ENCODE measurements around the gene PRICKLE3.
"Not testable (repeated sequence)": the region's sequence is repeated elsewhere in the genome, so short reads cannot be mapped to it uniquely, and the experiment has no call there.

Gene PRICKLE3

GRCh38 chrX:49129427-49129826 lies 56.7 kb downstream of the PRICKLE3 start:
- DNase-seq (ENCODE audit: low read depth), result no peak
- TF ChIP-seq, protein P1, sequence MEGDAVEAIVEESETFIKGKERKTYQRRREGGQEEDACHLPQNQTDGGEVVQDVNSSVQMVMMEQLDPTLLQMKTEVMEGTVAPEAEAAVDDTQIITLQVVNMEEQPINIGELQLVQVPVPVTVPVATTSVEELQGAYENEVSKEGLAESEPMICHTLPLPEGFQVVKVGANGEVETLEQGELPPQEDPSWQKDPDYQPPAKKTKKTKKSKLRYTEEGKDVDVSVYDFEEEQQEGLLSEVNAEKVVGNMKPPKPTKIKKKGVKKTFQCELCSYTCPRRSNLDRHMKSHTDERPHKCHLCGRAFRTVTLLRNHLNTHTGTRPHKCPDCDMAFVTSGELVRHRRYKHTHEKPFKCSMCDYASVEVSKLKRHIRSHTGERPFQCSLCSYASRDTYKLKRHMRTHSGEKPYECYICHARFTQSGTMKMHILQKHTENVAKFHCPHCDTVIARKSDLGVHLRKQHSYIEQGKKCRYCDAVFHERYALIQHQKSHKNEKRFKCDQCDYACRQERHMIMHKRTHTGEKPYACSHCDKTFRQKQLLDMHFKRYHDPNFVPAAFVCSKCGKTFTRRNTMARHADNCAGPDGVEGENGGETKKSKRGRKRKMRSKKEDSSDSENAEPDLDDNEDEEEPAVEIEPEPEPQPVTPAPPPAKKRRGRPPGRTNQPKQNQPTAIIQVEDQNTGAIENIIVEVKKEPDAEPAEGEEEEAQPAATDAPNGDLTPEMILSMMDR (IDR thresholded peaks at IDR 0.05; ENCODE audit: control insufficient read depth, extremely low read depth, insufficient read depth), result no peak

GRCh38 chrX:49127742-49128258 lies 58.4 kb downstream of the PRICKLE3 start:
- not testable (repeated sequence) for H3K4me3 ChIP-seq (ENCODE audit: low read depth, low read length); DNase-seq (ENCODE audit: low read depth)

More at GRCh38 chrX:49129427-49129826, 56.7 kb downstream of the PRICKLE3 start:
- H3K4me3 ChIP-seq (ENCODE audit: low read depth, low read length), result no peak overlapping the region

Data from LNCaP clone FGC (cell line).